Mammary epithelial cell (primary cell): ENCODE results near the gene IPO9.

Experiments used
- EZH2 ChIP-seq: IDR thresholded peaks from 2 replicates; pipeline ENCODE4 v1.6.1; 2012; ENCODE audit warnings: low read length, inconsistent platforms, borderline replicate concordance
- TF ChIP-seq, protein P1 (sequence below), 2 donors: IDR thresholded peaks in 1 of 2; conservative IDR thresholded peaks in 1 of 2; 2 replicates each; pipeline ENCODE4 v1.5.1; 2011 to 2012; ENCODE audit warnings: inconsistent platforms in 2 of 2, low read length in 2 of 2, mild to moderate bottlenecking in 2 of 2, control low read depth in 1 of 2, low read depth in 1 of 2; ENCODE audit not compliant: insufficient read depth in 1 of 2; ENCODE audit errors: extremely low read depth in 1 of 2

DNA sequence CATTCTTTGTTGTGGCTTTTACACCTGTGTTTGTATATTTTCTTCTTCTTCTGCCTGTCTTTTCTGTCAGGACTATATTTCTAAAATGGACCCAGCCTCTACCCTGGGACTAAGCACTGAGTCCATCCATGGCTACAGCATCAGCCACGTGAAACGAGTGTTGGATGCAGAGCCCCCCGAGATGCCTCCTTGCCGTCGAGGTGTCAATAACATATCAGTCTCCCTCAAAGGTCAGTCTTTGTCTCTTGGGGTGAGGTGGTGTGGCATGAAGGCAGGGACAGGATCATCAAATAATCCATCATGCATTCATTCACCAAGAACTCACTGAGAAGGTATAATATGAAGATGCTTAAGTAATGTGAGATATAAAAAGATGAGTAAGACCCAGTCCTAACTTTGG is 19.1 kb upstream of the IPO9 start:
- TF ChIP-seq, protein P1, sequence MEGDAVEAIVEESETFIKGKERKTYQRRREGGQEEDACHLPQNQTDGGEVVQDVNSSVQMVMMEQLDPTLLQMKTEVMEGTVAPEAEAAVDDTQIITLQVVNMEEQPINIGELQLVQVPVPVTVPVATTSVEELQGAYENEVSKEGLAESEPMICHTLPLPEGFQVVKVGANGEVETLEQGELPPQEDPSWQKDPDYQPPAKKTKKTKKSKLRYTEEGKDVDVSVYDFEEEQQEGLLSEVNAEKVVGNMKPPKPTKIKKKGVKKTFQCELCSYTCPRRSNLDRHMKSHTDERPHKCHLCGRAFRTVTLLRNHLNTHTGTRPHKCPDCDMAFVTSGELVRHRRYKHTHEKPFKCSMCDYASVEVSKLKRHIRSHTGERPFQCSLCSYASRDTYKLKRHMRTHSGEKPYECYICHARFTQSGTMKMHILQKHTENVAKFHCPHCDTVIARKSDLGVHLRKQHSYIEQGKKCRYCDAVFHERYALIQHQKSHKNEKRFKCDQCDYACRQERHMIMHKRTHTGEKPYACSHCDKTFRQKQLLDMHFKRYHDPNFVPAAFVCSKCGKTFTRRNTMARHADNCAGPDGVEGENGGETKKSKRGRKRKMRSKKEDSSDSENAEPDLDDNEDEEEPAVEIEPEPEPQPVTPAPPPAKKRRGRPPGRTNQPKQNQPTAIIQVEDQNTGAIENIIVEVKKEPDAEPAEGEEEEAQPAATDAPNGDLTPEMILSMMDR (conservative IDR thresholded peaks at IDR 0.05 in 1 of 2, IDR thresholded peaks at IDR 0.05 in 1 of 2; ENCODE audit: extremely low read depth in 1 of 2, insufficient read depth in 1 of 2, low read depth in 1 of 2, low read length in 2 of 2): no peak
- no peak for TF ChIP-seq EZH2
